NK-92 treated with Interleukin-12 subunit alpha and Interleukin-12 subunit beta, amount 100 ng/mL, for 24 hours (cell line): Measurements from ENCODE around the gene ENO2.
A peak's percentile ranks its signal among the peaks of the same experiment; 100 is the strongest.

Experiments used
- DNase-seq: peaks from one replicate; lab custom pipeline; 2025; lab: John Stamatoyannopoulos, UW

Gene ENO2

GRCh38 chr12:6960593-6961277, 46.4 kb downstream of the ENO2 start:
- DNase-seq: peak; percentile 26

GRCh38 chr12:6961278-6961694, 46.9 kb downstream of the ENO2 start:
- DNase-seq: no peak

GRCh38 chr12:6961695-6962284, 47.4 kb downstream of the ENO2 start:
- DNase-seq: no peak

- DNase-seq: no peak
Measured at GRCh38 chr12:6962285-6963015, 48.1 kb downstream of the ENO2 start.

GRCh38 chr12:6963016-6963731, 48.8 kb downstream of the ENO2 start:
- DNase-seq: no peak

GRCh38 chr12:6963791-6964413, 49.5 kb downstream of the ENO2 start:
- DNase-seq: no peak

GRCh38 chr12:6964605-6965025, 50.2 kb downstream of the ENO2 start:
- DNase-seq: no peak

GRCh38 chr12:6965026-6965661, 50.8 kb downstream of the ENO2 start:
- peak; percentile 34 for DNase-seq

GRCh38 chr12:6965714-6966113, 51.3 kb downstream of the ENO2 start:
- DNase-seq: no peak

- DNase-seq: no peak
Measured at GRCh38 chr12:6966351-6966750, 52.0 kb downstream of the ENO2 start.

- DNase-seq: no peak
Measured at GRCh38 chr12:6967651-6968100, 53.3 kb downstream of the ENO2 start.

- no peak for DNase-seq
Measured at GRCh38 chr12:6968426-6968825, 54.0 kb downstream of the ENO2 start.

GRCh38 chr12:6970096-6970527, 55.7 kb downstream of the ENO2 start:
- DNase-seq: no peak
